ENCODE data around the gene PYGM.
A peak's percentile ranks its signal among the peaks of the same experiment; 100 is the strongest.

PYGM gene

GRCh38 chr11:64753380-64754123 is 6.2 kb downstream of the PYGM start:
- Histone ChIP-seq H3K4me3 (ENCODE audit: low read length) (no peak overlapping the region), H3K9ac (ENCODE audit: low read length) (no peak overlapping the region), H3K36me3 (ENCODE audit: control insufficient read depth, insufficient read depth, low read length) (no peaks in the 10 kb centered on the region), H3K4me1 (ENCODE audit: control insufficient read depth, insufficient read depth, low read length) (no peaks in the 10 kb centered on the region), H3K9me3 (ENCODE audit: control insufficient read depth, low read length) (no peaks in the 10 kb centered on the region), H3K27me3 (ENCODE audit: control insufficient read depth, insufficient read depth, low read length) (no peaks in the 10 kb centered on the region)

- H3K4me1 ChIP-seq (ENCODE audit: control insufficient read depth, insufficient read depth, low read length): no peaks in the 10 kb centered on the region
- H3K9me3 ChIP-seq (ENCODE audit: control insufficient read depth, low read length): no peaks in the 10 kb centered on the region
- no peak overlapping the region for H3K4me3 ChIP-seq (ENCODE audit: low read length)
- no peaks in the 10 kb centered on the region for H3K36me3 ChIP-seq (ENCODE audit: control insufficient read depth, insufficient read depth, low read length)
- H3K27me3 ChIP-seq (ENCODE audit: control insufficient read depth, insufficient read depth, low read length): no peaks in the 10 kb centered on the region
- H3K9ac ChIP-seq (ENCODE audit: low read length): no peak overlapping the region
Measured at GRCh38 chr11:64753019-64753379, 6.8 kb downstream of the PYGM start.

GRCh38 chr11:64752175-64752970 is 7.4 kb downstream of the PYGM start:
- no peaks in the 10 kb centered on the region for H3K27me3 ChIP-seq (ENCODE audit: control insufficient read depth, insufficient read depth, low read length)
- H3K4me1 ChIP-seq (ENCODE audit: control insufficient read depth, insufficient read depth, low read length): no peaks in the 10 kb centered on the region
- H3K9me3 ChIP-seq (ENCODE audit: control insufficient read depth, low read length): no peaks in the 10 kb centered on the region
- H3K36me3 ChIP-seq (ENCODE audit: control insufficient read depth, insufficient read depth, low read length): no peaks in the 10 kb centered on the region
- H3K4me3 ChIP-seq (ENCODE audit: low read length): no peak overlapping the region
- no peak overlapping the region for H3K9ac ChIP-seq (ENCODE audit: low read length)

- no peaks in the 10 kb centered on the region for H3K4me1 ChIP-seq (ENCODE audit: control insufficient read depth, insufficient read depth, low read length)
- no peaks in the 10 kb centered on the region for H3K9me3 ChIP-seq (ENCODE audit: control insufficient read depth, low read length)
- H3K9ac ChIP-seq (ENCODE audit: low read length): no peak overlapping the region
- H3K36me3 ChIP-seq (ENCODE audit: control insufficient read depth, insufficient read depth, low read length): no peaks in the 10 kb centered on the region
- no peak overlapping the region for H3K4me3 ChIP-seq (ENCODE audit: low read length)
- H3K27me3 ChIP-seq (ENCODE audit: control insufficient read depth, insufficient read depth, low read length): no peaks in the 10 kb centered on the region
Measured at GRCh38 chr11:64751580-64751979, 8.2 kb downstream of the PYGM start.

- Histone ChIP-seq H3K27me3 (ENCODE audit: control insufficient read depth, insufficient read depth, low read length) (peaks cover 4% of the 10 kb centered on the region), H3K4me3 (ENCODE audit: low read length) (no peak overlapping the region), H3K36me3 (ENCODE audit: control insufficient read depth, insufficient read depth, low read length) (no peaks in the 10 kb centered on the region), H3K9me3 (ENCODE audit: control insufficient read depth, low read length) (no peaks in the 10 kb centered on the region), H3K9ac (ENCODE audit: low read length) (no peak overlapping the region), H3K4me1 (ENCODE audit: control insufficient read depth, insufficient read depth, low read length) (no peaks in the 10 kb centered on the region)
Measured at GRCh38 chr11:64751136-64751535, 8.6 kb downstream of the PYGM start.

- Histone ChIP-seq H3K9me3 (ENCODE audit: control insufficient read depth, low read length) (no peaks in the 10 kb centered on the region), H3K4me1 (ENCODE audit: control insufficient read depth, insufficient read depth, low read length) (peaks cover 5% of the 10 kb centered on the region), H3K27me3 (ENCODE audit: control insufficient read depth, insufficient read depth, low read length) (peaks cover 10% of the 10 kb centered on the region), H3K4me3 (ENCODE audit: low read length) (no peak overlapping the region), H3K9ac (ENCODE audit: low read length) (no peak overlapping the region), H3K36me3 (ENCODE audit: control insufficient read depth, insufficient read depth, low read length) (no peaks in the 10 kb centered on the region)
Measured at GRCh38 chr11:64750361-64751054, 9.3 kb downstream of the PYGM start.

GRCh38 chr11:64747961-64748665 is 11.7 kb downstream of the PYGM start:
- Histone ChIP-seq H3K9ac (ENCODE audit: low read length) (no peak overlapping the region), H3K27me3 (ENCODE audit: control insufficient read depth, insufficient read depth, low read length) (peaks cover 31% of the 10 kb centered on the region), H3K9me3 (ENCODE audit: control insufficient read depth, low read length) (no peaks in the 10 kb centered on the region), H3K36me3 (ENCODE audit: control insufficient read depth, insufficient read depth, low read length) (no peaks in the 10 kb centered on the region), H3K4me1 (ENCODE audit: control insufficient read depth, insufficient read depth, low read length) (peaks cover 19% of the 10 kb centered on the region), H3K4me3 (ENCODE audit: low read length) (no peak overlapping the region)

- no peak overlapping the region for H3K4me3 ChIP-seq (ENCODE audit: low read length)
- peaks cover 47% of the 10 kb centered on the region for H3K27me3 ChIP-seq (ENCODE audit: control insufficient read depth, insufficient read depth, low read length)
- no peak overlapping the region for H3K9ac ChIP-seq (ENCODE audit: low read length)
- no peaks in the 10 kb centered on the region for H3K36me3 ChIP-seq (ENCODE audit: control insufficient read depth, insufficient read depth, low read length)
- no peaks in the 10 kb centered on the region for H3K9me3 ChIP-seq (ENCODE audit: control insufficient read depth, low read length)
- peaks cover 33% of the 10 kb centered on the region for H3K4me1 ChIP-seq (ENCODE audit: control insufficient read depth, insufficient read depth, low read length)
Measured at GRCh38 chr11:64746486-64746885, 13.3 kb downstream of the PYGM start.

GRCh38 chr11:64745521-64746328 is 14.0 kb downstream of the PYGM start:
- Histone ChIP-seq H3K36me3 (ENCODE audit: control insufficient read depth, insufficient read depth, low read length) (no peaks in the 10 kb centered on the region), H3K9ac (ENCODE audit: low read length) (peak overlapping the region; percentile 50), H3K27me3 (ENCODE audit: control insufficient read depth, insufficient read depth, low read length) (peaks cover 54% of the 10 kb centered on the region), H3K4me1 (ENCODE audit: control insufficient read depth, insufficient read depth, low read length) (peaks cover 33% of the 10 kb centered on the region), H3K9me3 (ENCODE audit: control insufficient read depth, low read length) (no peaks in the 10 kb centered on the region), H3K4me3 (ENCODE audit: low read length) (no peak overlapping the region)

GRCh38 chr11:64745189-64745520 is 14.6 kb downstream of the PYGM start:
- no peaks in the 10 kb centered on the region for H3K9me3 ChIP-seq (ENCODE audit: control insufficient read depth, low read length)
- H3K36me3 ChIP-seq (ENCODE audit: control insufficient read depth, insufficient read depth, low read length): no peaks in the 10 kb centered on the region
- no peak overlapping the region for H3K4me3 ChIP-seq (ENCODE audit: low read length)
- peaks cover 59% of the 10 kb centered on the region for H3K27me3 ChIP-seq (ENCODE audit: control insufficient read depth, insufficient read depth, low read length)
- H3K9ac ChIP-seq (ENCODE audit: low read length): peak overlapping the region; percentile 50
- peaks cover 33% of the 10 kb centered on the region for H3K4me1 ChIP-seq (ENCODE audit: control insufficient read depth, insufficient read depth, low read length)

GRCh38 chr11:64744544-64745188 is 15.1 kb downstream of the PYGM start:
- Histone ChIP-seq H3K4me1 (ENCODE audit: control insufficient read depth, insufficient read depth, low read length) (peaks cover 33% of the 10 kb centered on the region), H3K36me3 (ENCODE audit: control insufficient read depth, insufficient read depth, low read length) (no peaks in the 10 kb centered on the region), H3K9me3 (ENCODE audit: control insufficient read depth, low read length) (no peaks in the 10 kb centered on the region), H3K9ac (ENCODE audit: low read length) (peak overlapping the region; percentile 50), H3K27me3 (ENCODE audit: control insufficient read depth, insufficient read depth, low read length) (peaks cover 59% of the 10 kb centered on the region), H3K4me3 (ENCODE audit: low read length) (no peak overlapping the region)
